ENCODE measurements around the gene CAMK2B. TPM values are rescaled to one million over a fixed set of nuclear protein-coding genes. Genes with fewer than 3 reads are reported as not detected.

The CAMK2B gene
- total RNA-seq, 1 donor from 2014 or later: 0.58 TPM

DNA sequence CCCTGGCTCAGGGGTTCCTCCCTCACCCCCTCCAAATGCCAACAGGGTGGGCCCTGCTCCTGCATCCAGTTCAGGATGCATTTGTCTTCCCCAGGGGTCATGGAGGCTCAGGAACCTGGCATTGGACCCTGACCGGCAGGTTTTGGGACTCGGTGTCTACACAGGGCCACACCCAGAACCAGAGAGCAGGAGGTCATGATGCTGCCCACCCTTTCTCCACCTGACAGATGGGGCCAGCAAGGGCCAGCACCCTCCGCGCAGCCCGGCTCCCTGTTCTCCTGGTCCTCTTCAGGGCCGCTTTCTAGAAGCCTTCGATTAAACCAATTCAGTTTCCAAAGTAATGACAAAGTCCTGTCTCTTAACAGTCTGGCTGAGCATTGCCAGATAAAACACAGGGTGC lies 50.2 kb downstream of the CAMK2B start:
- no peak for DNase-seq
- intact Hi-C loops (cut with micrococcal nuclease): no loop called here
- no peak for ATAC-seq (ENCODE audit: low read depth)
- Mint-ChIP-seq H3K4me1 (no peaks in the 10 kb centered on the region), H3K4me3 (no peak overlapping the region), H3K36me3 (ENCODE audit: low read depth) (no peaks in the 10 kb centered on the region), H3K9me3 (no peaks in the 10 kb centered on the region), H3K27ac (no peak overlapping the region), H3K27me3 (peaks cover 6% of the 10 kb centered on the region)
- POLR2A ChIA-PET: no interaction called here
- CTCF ChIA-PET: no interaction called here
- TF ChIP-seq, protein P1, sequence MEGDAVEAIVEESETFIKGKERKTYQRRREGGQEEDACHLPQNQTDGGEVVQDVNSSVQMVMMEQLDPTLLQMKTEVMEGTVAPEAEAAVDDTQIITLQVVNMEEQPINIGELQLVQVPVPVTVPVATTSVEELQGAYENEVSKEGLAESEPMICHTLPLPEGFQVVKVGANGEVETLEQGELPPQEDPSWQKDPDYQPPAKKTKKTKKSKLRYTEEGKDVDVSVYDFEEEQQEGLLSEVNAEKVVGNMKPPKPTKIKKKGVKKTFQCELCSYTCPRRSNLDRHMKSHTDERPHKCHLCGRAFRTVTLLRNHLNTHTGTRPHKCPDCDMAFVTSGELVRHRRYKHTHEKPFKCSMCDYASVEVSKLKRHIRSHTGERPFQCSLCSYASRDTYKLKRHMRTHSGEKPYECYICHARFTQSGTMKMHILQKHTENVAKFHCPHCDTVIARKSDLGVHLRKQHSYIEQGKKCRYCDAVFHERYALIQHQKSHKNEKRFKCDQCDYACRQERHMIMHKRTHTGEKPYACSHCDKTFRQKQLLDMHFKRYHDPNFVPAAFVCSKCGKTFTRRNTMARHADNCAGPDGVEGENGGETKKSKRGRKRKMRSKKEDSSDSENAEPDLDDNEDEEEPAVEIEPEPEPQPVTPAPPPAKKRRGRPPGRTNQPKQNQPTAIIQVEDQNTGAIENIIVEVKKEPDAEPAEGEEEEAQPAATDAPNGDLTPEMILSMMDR (IDR thresholded peaks at IDR 0.05): no peak

DNA sequence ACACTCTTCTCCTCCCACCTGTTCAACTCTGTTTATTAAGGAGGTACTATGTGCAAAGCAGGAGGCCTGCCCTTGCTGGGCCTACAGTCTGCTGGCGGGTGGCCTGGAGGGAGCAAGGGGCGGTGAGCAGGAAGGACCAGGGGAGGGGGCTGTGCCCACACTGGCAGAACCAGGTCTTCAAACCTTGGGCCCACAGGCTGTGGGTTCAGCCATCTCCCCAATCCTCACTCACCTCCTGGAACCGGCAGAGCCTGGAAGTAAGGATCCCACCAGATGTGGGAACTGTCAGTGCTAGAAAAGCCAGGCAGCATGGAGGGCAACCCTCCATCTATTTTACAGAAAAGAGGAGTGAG lies 50.8 kb downstream of the CAMK2B start:
- H3K36me3 Mint-ChIP-seq (ENCODE audit: low read depth): no peaks in the 10 kb centered on the region
- H3K4me1 Mint-ChIP-seq: no peaks in the 10 kb centered on the region
- TF ChIP-seq, protein P1 (IDR thresholded peaks at IDR 0.05): no peak
- H3K9me3 Mint-ChIP-seq: no peaks in the 10 kb centered on the region
- no peak for ATAC-seq (ENCODE audit: low read depth)
- DNase-seq: no peak
- intact Hi-C loops (cut with micrococcal nuclease): no loop called here
- no peak overlapping the region for H3K27ac Mint-ChIP-seq
- CTCF ChIA-PET: no interaction called here
- no peak overlapping the region for H3K4me3 Mint-ChIP-seq
- POLR2A ChIA-PET: no interaction called here
- H3K27me3 Mint-ChIP-seq: peaks cover 6% of the 10 kb centered on the region

DNA sequence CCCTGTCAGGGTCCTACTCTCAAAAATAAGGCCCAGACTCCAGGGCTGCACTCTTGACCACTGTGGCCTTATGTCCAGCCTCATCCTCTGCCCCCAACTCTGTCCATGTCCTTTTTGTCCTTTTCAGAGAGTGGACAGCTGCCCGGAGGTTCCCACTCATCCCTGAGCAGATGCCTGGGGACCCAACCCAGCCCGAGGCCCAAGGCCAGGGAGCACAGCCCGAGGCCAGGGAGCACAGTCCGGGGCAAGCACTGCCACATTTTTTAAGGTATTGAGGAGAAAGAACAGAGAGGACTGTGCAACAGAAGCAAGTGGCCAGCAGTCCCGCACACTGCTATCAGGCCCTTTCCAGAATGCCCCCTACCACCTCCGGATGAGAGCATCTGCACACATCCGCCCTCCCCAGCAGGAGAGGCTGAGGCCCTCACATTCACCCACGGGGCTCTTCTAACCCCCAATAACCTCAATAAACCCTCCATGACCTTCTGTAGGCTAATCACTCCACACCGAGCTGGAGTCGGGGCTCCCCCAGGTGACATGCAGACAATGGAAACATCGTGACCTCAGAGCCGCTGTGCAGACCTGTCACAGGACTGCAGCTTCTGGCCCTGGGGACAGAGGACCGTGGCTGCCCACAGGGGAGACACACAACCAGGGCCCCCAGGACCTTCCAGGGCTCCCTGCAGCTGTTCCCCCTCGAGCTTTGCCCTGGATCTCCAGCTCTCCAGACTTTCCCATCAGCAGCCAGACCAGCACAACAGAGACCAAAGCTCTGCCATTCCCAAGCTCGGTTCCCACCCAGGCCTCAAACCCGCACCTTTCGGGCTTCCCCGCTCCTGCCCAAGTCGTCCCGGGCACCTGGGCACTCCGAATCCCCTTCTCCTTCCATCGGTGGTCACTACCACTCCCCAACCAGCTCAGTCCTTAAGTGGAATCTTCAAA lies 51.4 kb downstream of the CAMK2B start:
- H3K27ac Mint-ChIP-seq: no peak overlapping the region
- no peaks in the 10 kb centered on the region for H3K36me3 Mint-ChIP-seq (ENCODE audit: low read depth)
- no peaks in the 10 kb centered on the region for H3K4me1 Mint-ChIP-seq
- ChIA-PET POLR2A (no interaction called here), CTCF (no interaction called here)
- no peak for DNase-seq
- no peak for ATAC-seq (ENCODE audit: low read depth)
- no peak overlapping the region for H3K4me3 Mint-ChIP-seq
- no peaks in the 10 kb centered on the region for H3K9me3 Mint-ChIP-seq
- H3K27me3 Mint-ChIP-seq: peaks cover 6% of the 10 kb centered on the region
- TF ChIP-seq, protein P1 (IDR thresholded peaks at IDR 0.05): no peak
- intact Hi-C loops (cut with micrococcal nuclease): no loop called here

DNA sequence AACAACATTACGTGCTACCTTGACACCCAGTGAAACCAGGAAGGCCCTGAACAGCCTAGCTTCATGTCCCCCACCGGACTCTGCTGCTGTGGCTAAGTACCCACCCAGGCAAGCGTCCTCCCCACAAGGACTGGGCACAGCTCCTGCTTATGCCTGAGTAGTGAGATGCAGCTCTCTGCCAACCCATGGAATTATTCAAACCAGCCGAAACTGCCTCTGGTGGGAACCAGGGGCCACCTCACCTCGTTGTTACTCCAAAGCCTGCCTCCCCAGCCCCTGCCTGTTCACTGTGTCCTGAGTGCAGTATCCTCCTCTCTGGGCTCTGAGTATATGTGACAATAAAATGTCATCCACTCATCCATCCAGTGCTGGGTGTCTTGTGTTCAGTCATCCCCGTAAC lies 52.4 kb downstream of the CAMK2B start:
- no peaks in the 10 kb centered on the region for H3K36me3 Mint-ChIP-seq (ENCODE audit: low read depth)
- CTCF ChIA-PET: no interaction called here
- TF ChIP-seq, protein P1 (IDR thresholded peaks at IDR 0.05): no peak
- intact Hi-C loops (cut with micrococcal nuclease): no loop called here
- POLR2A ChIA-PET: no interaction called here
- ATAC-seq (ENCODE audit: low read depth) (no peak), DNase-seq (no peak)
- no peaks in the 10 kb centered on the region for H3K4me1 Mint-ChIP-seq
- H3K27ac Mint-ChIP-seq: no peak overlapping the region
- no peaks in the 10 kb centered on the region for H3K9me3 Mint-ChIP-seq
- H3K4me3 Mint-ChIP-seq: no peak overlapping the region
- H3K27me3 Mint-ChIP-seq: peaks cover 6% of the 10 kb centered on the region

DNA sequence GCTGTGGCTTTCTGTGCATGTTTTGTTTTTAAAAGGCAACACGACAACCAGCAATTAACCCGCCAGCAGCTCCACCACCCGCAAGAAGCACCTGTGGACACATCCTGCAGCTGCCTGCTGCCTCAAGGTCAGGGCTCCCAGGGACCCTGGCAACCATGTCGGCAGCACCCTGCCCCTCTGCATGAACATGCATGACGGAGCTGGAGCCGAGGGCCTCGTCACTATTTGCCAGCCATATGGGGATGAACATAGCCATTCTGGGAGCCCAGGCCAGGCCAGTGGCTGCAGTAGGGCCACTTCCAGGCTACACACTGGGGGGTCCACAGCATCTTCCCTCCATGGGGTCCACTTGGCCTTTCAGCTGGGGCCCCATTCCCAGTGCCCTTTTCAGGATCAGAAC lies 52.9 kb downstream of the CAMK2B start:
- no peaks in the 10 kb centered on the region for H3K4me1 Mint-ChIP-seq
- H3K9me3 Mint-ChIP-seq: no peaks in the 10 kb centered on the region
- POLR2A ChIA-PET: no interaction called here
- ATAC-seq (ENCODE audit: low read depth) (no peak), DNase-seq (no peak)
- intact Hi-C loops (cut with micrococcal nuclease): no loop called here
- CTCF ChIA-PET: no interaction called here
- no peak overlapping the region for H3K27ac Mint-ChIP-seq
- H3K27me3 Mint-ChIP-seq: peaks cover 6% of the 10 kb centered on the region
- H3K36me3 Mint-ChIP-seq (ENCODE audit: low read depth): no peaks in the 10 kb centered on the region
- TF ChIP-seq, protein P1 (IDR thresholded peaks at IDR 0.05): no peak
- H3K4me3 Mint-ChIP-seq: no peak overlapping the region

All from activated B cell treated with CpG ODN at 0.5 μM for 24 hours (primary cell).